ENCODE results near the gene FBXO48.
"Not testable (repeated sequence)": the region's sequence is repeated elsewhere in the genome, so short reads cannot be mapped to it uniquely, and the experiment has no call there.

FBXO48 gene

GRCh38 chr2:68467077-68467960 is at the start of gene FBXO48, which contains the start of gene APLF:
FBXO48 (minus strand) TSS chr2:68467294; CDS start chr2:68465145, 2,149 bp downstream.
APLF (plus strand) TSS chr2:68467585; CDS start chr2:68467732, 147 bp downstream.
- peak; percentile 98 for DNase-seq

- DNase-seq, result no peak
Measured at GRCh38 chr2:68516051-68516955, 49.2 kb upstream of the FBXO48 start.

- DNase-seq, result no peak
Measured at GRCh38 chr2:68514316-68514929, 47.3 kb upstream of the FBXO48 start.

- no peak for DNase-seq
Measured at GRCh38 chr2:68512966-68513365, 45.9 kb upstream of the FBXO48 start.

- DNase-seq, result no peak
Measured at GRCh38 chr2:68512326-68512725, 45.2 kb upstream of the FBXO48 start.

GRCh38 chr2:68506170-68506569 is 39.1 kb upstream of the FBXO48 start:
- no peak for DNase-seq

GRCh38 chr2:68505603-68506159 is 38.6 kb upstream of the FBXO48 start:
- DNase-seq, result no peak

GRCh38 chr2:68501768-68502167 is 34.7 kb upstream of the FBXO48 start:
- DNase-seq, result no peak

- DNase-seq, result no peak
Measured at GRCh38 chr2:68500649-68501048, 33.6 kb upstream of the FBXO48 start.

GRCh38 chr2:68499133-68499532 is 32.0 kb upstream of the FBXO48 start:
- no peak for DNase-seq

- DNase-seq, result no peak
Measured at GRCh38 chr2:68491582-68491981, 24.5 kb upstream of the FBXO48 start.

- no peak for DNase-seq
Measured at GRCh38 chr2:68489282-68489681, 22.2 kb upstream of the FBXO48 start.

- DNase-seq, result not testable (repeated sequence)
Measured at GRCh38 chr2:68488605-68489004, 21.5 kb upstream of the FBXO48 start.

- DNase-seq, result peak; percentile 14
Measured at GRCh38 chr2:68487773-68488355, 20.8 kb upstream of the FBXO48 start.

GRCh38 chr2:68483011-68483410 is 15.9 kb upstream of the FBXO48 start:
- DNase-seq, result no peak

GRCh38 chr2:68482296-68482820 is 15.3 kb upstream of the FBXO48 start:
- DNase-seq, result no peak

- DNase-seq, result no peak
Measured at GRCh38 chr2:68478688-68479087, 11.6 kb upstream of the FBXO48 start.

GRCh38 chr2:68476454-68476853 is 9.4 kb upstream of the FBXO48 start:
- DNase-seq, result no peak

GRCh38 chr2:68475576-68475975 is 8.5 kb upstream of the FBXO48 start:
- DNase-seq, result no peak

- DNase-seq, result no peak
Measured at GRCh38 chr2:68475110-68475509, 8.0 kb upstream of the FBXO48 start.

- DNase-seq, result no peak
Measured at GRCh38 chr2:68472796-68473414, 5.8 kb upstream of the FBXO48 start.

GRCh38 chr2:68471385-68471784 is 4.3 kb upstream of the FBXO48 start:
- no peak for DNase-seq
